ES-I3 (cell line): ENCODE data around the gene AGPAT1.
"Not testable (repeated sequence)": the region's sequence is repeated elsewhere in the genome, so short reads cannot be mapped to it uniquely, and the experiment has no call there.

ENCODE experiments used
- H3K36me3 ChIP-seq: 2 replicates; pipeline ENCODE4 v1.6.1; 2013; ENCODE audit warnings: mild to moderate bottlenecking, low read length, control low read depth, moderate library complexity; ENCODE audit not compliant: insufficient read depth
- H3K4me1 ChIP-seq: 2 replicates; pipeline ENCODE4 v1.6.1; 2013; ENCODE audit warnings: mild to moderate bottlenecking, control low read depth, low read length; ENCODE audit not compliant: insufficient read depth
- H3K9ac ChIP-seq: 2 replicates; pipeline ENCODE4 v1.6.1; 2013; ENCODE audit warnings: low read depth, mild to moderate bottlenecking, low read length, moderate library complexity
- H3K9me3 ChIP-seq: 2 replicates; pipeline ENCODE4 v1.6.1; 2013; ENCODE audit warnings: mild to moderate bottlenecking, low read length, moderate library complexity; ENCODE audit not compliant: control insufficient read depth, insufficient read depth

Gene AGPAT1

GRCh38 chr6:32185681-32186131 lies 9.8 kb upstream of the AGPAT1 start:
- not testable (repeated sequence) for H3K9ac ChIP-seq, H3K9me3 ChIP-seq, H3K36me3 ChIP-seq
- peaks cover 11% of the 10 kb centered on the region for H3K4me1 ChIP-seq

GRCh38 chr6:32184084-32184640 lies 8.3 kb upstream of the AGPAT1 start, which contains the start of gene AGER:
AGER (minus strand) TSS chr6:32184253; CDS start chr6:32184222, 31 bp downstream.
- Histone ChIP-seq H3K4me1 (peaks cover 10% of the 10 kb centered on the region), H3K36me3 (peaks cover 9% of the 10 kb centered on the region; the same call in 1 of the 2 replicates), H3K9me3 (no peaks in the 10 kb centered on the region), H3K9ac (no peak within 1 kb of the TSS)

GRCh38 chr6:32183483-32184083 lies 7.7 kb upstream of the AGPAT1 start:
- peaks cover 5% of the 10 kb centered on the region; the same call in 1 of the 2 replicates for H3K4me1 ChIP-seq
- peaks cover 9% of the 10 kb centered on the region; the same call in 1 of the 2 replicates for H3K36me3 ChIP-seq
- H3K9ac ChIP-seq, result no peak overlapping the region
- H3K9me3 ChIP-seq, result no peaks in the 10 kb centered on the region

- H3K9ac ChIP-seq, result no peak overlapping the region
- no peaks in the 10 kb centered on the region for H3K9me3 ChIP-seq
- 0 out of 2 replicates have a peak, but pooled peaks cover 3% of the 10 kb centered on the region for H3K4me1 ChIP-seq
- H3K36me3 ChIP-seq, result peaks cover 9% of the 10 kb centered on the region; the same call in 1 of the 2 replicates
These were observed 7.1 kb upstream of the AGPAT1 start for GRCh38 chr6:32183030-32183429.

GRCh38 chr6:32182555-32182981 lies 6.7 kb upstream of the AGPAT1 start:
- H3K9ac ChIP-seq, result no peak overlapping the region
- 0 out of 2 replicates have a peak, but pooled peaks cover 3% of the 10 kb centered on the region for H3K4me1 ChIP-seq
- H3K9me3 ChIP-seq, result no peaks in the 10 kb centered on the region
- H3K36me3 ChIP-seq, result peaks cover 7% of the 10 kb centered on the region; the same call in 1 of the 2 replicates

- H3K9me3 ChIP-seq, result no peaks in the 10 kb centered on the region
These were observed 6.1 kb upstream of the AGPAT1 start for GRCh38 chr6:32181915-32182529.

GRCh38 chr6:32181148-32181702 lies 5.3 kb upstream of the AGPAT1 start:
- H3K9me3 ChIP-seq, result no peaks in the 10 kb centered on the region
- H3K9ac ChIP-seq, result no peak overlapping the region
- peaks cover 6% of the 10 kb centered on the region; the same call in 1 of the 2 replicates for H3K36me3 ChIP-seq
- H3K4me1 ChIP-seq, result 0 out of 2 replicates have a peak, but pooled peaks cover 3% of the 10 kb centered on the region

More at GRCh38 chr6:32181915-32182529, 6.1 kb upstream of the AGPAT1 start:
- H3K9ac ChIP-seq, result no peak overlapping the region
- peaks cover 6% of the 10 kb centered on the region; the same call in 1 of the 2 replicates for H3K36me3 ChIP-seq
- 0 out of 2 replicates have a peak, but pooled peaks cover 3% of the 10 kb centered on the region for H3K4me1 ChIP-seq

GRCh38 chr6:32179766-32180405 lies 4.0 kb upstream of the AGPAT1 start:
- H3K9ac ChIP-seq, result no peak overlapping the region
- H3K36me3 ChIP-seq, result peaks cover 6% of the 10 kb centered on the region; the same call in 1 of the 2 replicates
- H3K9me3 ChIP-seq, result no peaks in the 10 kb centered on the region
- H3K4me1 ChIP-seq, result peaks cover under 1% of the 10 kb centered on the region; the same call in 1 of the 2 replicates

GRCh38 chr6:32178547-32179440 lies 2.9 kb upstream of the AGPAT1 start:
- Histone ChIP-seq H3K36me3 (peaks cover 6% of the 10 kb centered on the region; the same call in 1 of the 2 replicates), H3K9me3 (no peaks in the 10 kb centered on the region), H3K9ac (peak overlapping the region; percentile 96), H3K4me1 (peaks cover 9% of the 10 kb centered on the region; the same call in 1 of the 2 replicates)

GRCh38 chr6:32177788-32178546 lies 2.1 kb upstream of the AGPAT1 start, which contains the start of gene RNF5:
RNF5 (plus strand) TSS chr6:32178405; CDS start chr6:32178512, 107 bp downstream.
- H3K4me1 ChIP-seq, result peaks cover 17% of the 10 kb centered on the region
- H3K9ac ChIP-seq, result peak within 1 kb of the TSS; percentile 96
- no peaks in the 10 kb centered on the region for H3K9me3 ChIP-seq
- peaks cover 6% of the 10 kb centered on the region; the same call in 1 of the 2 replicates for H3K36me3 ChIP-seq

GRCh38 chr6:32177183-32177787 lies 1.4 kb upstream of the AGPAT1 start:
- peaks cover 19% of the 10 kb centered on the region for H3K4me1 ChIP-seq

GRCh38 chr6:32176476-32177182 lies 745 bp upstream of the AGPAT1 start:
- H3K4me1 ChIP-seq, result peaks cover 19% of the 10 kb centered on the region
- peak overlapping the region; percentile 96 for H3K9ac ChIP-seq
- H3K36me3 ChIP-seq, result peaks cover 6% of the 10 kb centered on the region; the same call in 1 of the 2 replicates
- H3K9me3 ChIP-seq, result no peaks in the 10 kb centered on the region

More at GRCh38 chr6:32177183-32177787, 1.4 kb upstream of the AGPAT1 start:
- Histone ChIP-seq H3K9me3 (no peaks in the 10 kb centered on the region), H3K9ac (peak overlapping the region; percentile 96), H3K36me3 (peaks cover 6% of the 10 kb centered on the region; the same call in 1 of the 2 replicates)
